ENCODE results near the gene STARD8. TPM values are rescaled to one million over a fixed set of nuclear protein-coding genes. Genes with fewer than 3 reads are reported as not detected.
"Not testable (repeated sequence)": the region's sequence is repeated elsewhere in the genome, so short reads cannot be mapped to it uniquely, and the experiment has no call there.

STARD8 gene
- total and polyA plus RNA-seq, 7 donors: 0.92 to 10.7 (median 5.3) TPM

GRCh38 chrX:68652326-68653170 is 5.1 kb downstream of the STARD8 start:
- Histone ChIP-seq H3K36me3 (no peaks in the 10 kb centered on the region), H3K27ac (no peak overlapping the region), H3K4me1 (peaks cover 0 to 3% (median under 1%) of the 10 kb centered on the region in 4 donors), H3K9me3 (no peaks in the 10 kb centered on the region), H3K27me3 (no peaks in the 10 kb centered on the region), H3K4me3 (no peak overlapping the region)
- TF ChIP-seq EP300 (IDR thresholded peaks at IDR 0.05) (no peak), POLR2AphosphoS5 (IDR thresholded peaks at IDR 0.05) (no peak), POLR2A (IDR thresholded peaks at IDR 0.05) (no peak), CTCF (IDR thresholded peaks at IDR 0.05) (no peak)
- intact Hi-C loops (cut with DNase I): no loop called here
- WGBS, 2 donors: 48 to 66% methylated on average over 6 of the region's 6 CpGs
- DNase-seq: no peak

DNA sequence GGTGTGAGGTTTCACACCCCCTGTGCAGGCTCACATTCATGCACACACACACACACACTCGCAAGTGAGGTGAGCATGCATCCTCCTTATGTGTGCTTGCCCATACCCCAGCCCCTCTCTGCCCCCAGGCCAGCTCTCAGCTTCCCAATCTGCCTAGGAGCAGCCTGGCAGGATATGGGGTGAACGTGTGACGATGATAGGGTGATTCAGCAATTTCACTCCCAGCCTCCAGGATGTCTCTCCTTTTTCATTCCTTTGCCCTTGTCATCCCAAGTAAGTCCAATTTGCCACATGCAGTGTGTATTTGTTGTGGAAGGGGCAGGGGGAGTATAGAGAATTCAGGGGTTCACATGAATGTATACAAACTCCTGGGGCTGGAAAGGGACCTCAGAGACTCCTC is 7.2 kb downstream of the STARD8 start:
- no peak overlapping the region for H3K4me3 ChIP-seq
- no peaks in the 10 kb centered on the region for H3K9me3 ChIP-seq
- no peaks in the 10 kb centered on the region for H3K36me3 ChIP-seq
- intact Hi-C loops (cut with DNase I): no loop called here
- WGBS, 2 donors: 81 to 94% methylated on average over 3 of the region's 3 CpGs
- DNase-seq: no peak
- no peak overlapping the region for H3K27ac ChIP-seq
- no peaks in the 10 kb centered on the region for H3K4me1 ChIP-seq
- no peaks in the 10 kb centered on the region for H3K27me3 ChIP-seq
- TF ChIP-seq POLR2AphosphoS5 (IDR thresholded peaks at IDR 0.05) (no peak), POLR2A (IDR thresholded peaks at IDR 0.05) (no peak), EP300 (IDR thresholded peaks at IDR 0.05) (no peak), CTCF (IDR thresholded peaks at IDR 0.05) (no peak)

- intact Hi-C loops (cut with DNase I); DNase-seq: not testable (repeated sequence)
Measured at GRCh38 chrX:68656473-68656872, 9.0 kb downstream of the STARD8 start.

GRCh38 chrX:68658530-68658929 is 11.1 kb downstream of the STARD8 start:
- 64 to 68% methylated on average over 3 of the region's 3 CpGs for WGBS, 2 donors
- H3K9me3 ChIP-seq: no peaks in the 10 kb centered on the region
- TF ChIP-seq POLR2AphosphoS5 (IDR thresholded peaks at IDR 0.05) (no peak), EP300 (IDR thresholded peaks at IDR 0.05) (no peak), POLR2A (IDR thresholded peaks at IDR 0.05) (no peak), CTCF (IDR thresholded peaks at IDR 0.05) (no peak)
- peak; percentile 74 for DNase-seq
- H3K27ac ChIP-seq: no peak overlapping the region
- no peaks in the 10 kb centered on the region for H3K36me3 ChIP-seq
- no peaks in the 10 kb centered on the region for H3K4me1 ChIP-seq
- intact Hi-C loops (cut with DNase I): no loop called here
- no peak overlapping the region for H3K4me3 ChIP-seq
- no peaks in the 10 kb centered on the region for H3K27me3 ChIP-seq

More at GRCh38 chrX:68656473-68656872, 9.0 kb downstream of the STARD8 start:
- not testable (repeated sequence) for H3K27ac ChIP-seq, H3K4me1 ChIP-seq, H3K36me3 ChIP-seq, H3K9me3 ChIP-seq, H3K27me3 ChIP-seq, H3K4me3 ChIP-seq
- WGBS, 2 donors: 88 to 94% methylated on average over 4 of the region's 4 CpGs

DNA sequence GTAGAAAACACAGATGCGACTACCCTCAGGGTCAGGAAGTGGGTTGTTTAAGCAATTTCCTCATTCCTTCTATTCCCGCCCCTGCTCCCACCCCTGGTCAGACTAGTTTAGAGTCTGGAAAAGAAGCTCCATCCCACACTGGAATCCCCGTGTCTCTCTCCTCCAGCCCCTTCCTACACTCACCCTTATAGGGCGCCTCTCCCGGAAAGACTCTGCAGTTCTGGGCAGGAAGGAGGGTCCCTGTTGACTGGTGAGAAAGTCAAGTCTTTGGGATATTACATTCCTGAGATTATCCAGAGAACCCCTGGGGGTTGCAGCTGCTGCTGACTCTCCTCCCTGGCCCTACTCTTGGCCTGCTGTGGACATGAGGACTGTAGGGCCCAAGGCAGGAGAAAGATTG is 11.9 kb downstream of the STARD8 start:
- no peaks in the 10 kb centered on the region for H3K9me3 ChIP-seq
- no peaks in the 10 kb centered on the region for H3K27me3 ChIP-seq
- WGBS, 2 donors: 57 to 59% methylated on average over 5 of the region's 5 CpGs
- H3K27ac ChIP-seq: no peak overlapping the region
- DNase-seq: no peak
- no peaks in the 10 kb centered on the region for H3K36me3 ChIP-seq
- H3K4me1 ChIP-seq: no peaks in the 10 kb centered on the region
- no peak for TF ChIP-seq POLR2AphosphoS5 (IDR thresholded peaks at IDR 0.05)
- TF ChIP-seq EP300 (IDR thresholded peaks at IDR 0.05): no peak
- TF ChIP-seq POLR2A (IDR thresholded peaks at IDR 0.05): no peak
- no peak for TF ChIP-seq CTCF (IDR thresholded peaks at IDR 0.05)
- H3K4me3 ChIP-seq: no peak overlapping the region
- intact Hi-C loops (cut with DNase I): no loop called here
